GM12891 (cell line): ENCODE measurements around the gene CORO1C.

Source experiments
- POLR2A ChIP-seq: IDR thresholded peaks from 2 replicates; pipeline ENCODE4 v1.6.1; 2011; ENCODE audit warnings: low read depth, low read length, control low read depth
- POLR2AphosphoS5 ChIP-seq: IDR thresholded peaks from 2 replicates; pipeline ENCODE4 v1.6.1; 2011; ENCODE audit warnings: low read depth, low read length, control low read depth
- SPI1 ChIP-seq: IDR thresholded peaks from 2 replicates; pipeline ENCODE4 v1.6.1; 2011; ENCODE audit warnings: low read depth, low read length, control low read depth
- TAF1 ChIP-seq: IDR thresholded peaks from 2 replicates; pipeline ENCODE4 v1.6.1; 2011; ENCODE audit warnings: low read depth, low read length, control low read depth

- TF ChIP-seq POLR2AphosphoS5 = peak; percentile 54; the same call in 1 of the 2 replicates
- TF ChIP-seq TAF1 = peak; percentile 37; the same call in 1 of the 2 replicates
- peak; percentile 93 for TF ChIP-seq SPI1
- TF ChIP-seq POLR2A = no peak
Observed at GRCh38 chr12:108633534-108634248, 97.6 kb downstream of the CORO1C start, which contains the start of gene SELPLG.
